Subcutaneous adipose tissue (tissue), 4 donors: ENCODE measurements around the gene CAPG. TPM values are rescaled to one million over a fixed set of nuclear protein-coding genes. Genes with fewer than 3 reads are reported as not detected.

Experiments
- CTCF ChIP-seq: fragments of 450-650 bp; IDR thresholded peaks from one replicate; pipeline ENCODE4 v1.5.1; 2016; ENCODE audit warnings: low read depth, mild to moderate bottlenecking, control low read depth, antibody characterized with exemption, moderate library complexity
- total RNA-seq, 4 donors: library from RNA; depleted of rRNA; stranded (reverse); fragments of >200 nt; gene quantifications; one replicate each; pipeline ENCODE4 v1.1.0, GENCODE V29; 2016

CAPG gene
- total RNA-seq, 4 donors from 2014 or later, result 80.7 to 616 (median 167) TPM

DNA sequence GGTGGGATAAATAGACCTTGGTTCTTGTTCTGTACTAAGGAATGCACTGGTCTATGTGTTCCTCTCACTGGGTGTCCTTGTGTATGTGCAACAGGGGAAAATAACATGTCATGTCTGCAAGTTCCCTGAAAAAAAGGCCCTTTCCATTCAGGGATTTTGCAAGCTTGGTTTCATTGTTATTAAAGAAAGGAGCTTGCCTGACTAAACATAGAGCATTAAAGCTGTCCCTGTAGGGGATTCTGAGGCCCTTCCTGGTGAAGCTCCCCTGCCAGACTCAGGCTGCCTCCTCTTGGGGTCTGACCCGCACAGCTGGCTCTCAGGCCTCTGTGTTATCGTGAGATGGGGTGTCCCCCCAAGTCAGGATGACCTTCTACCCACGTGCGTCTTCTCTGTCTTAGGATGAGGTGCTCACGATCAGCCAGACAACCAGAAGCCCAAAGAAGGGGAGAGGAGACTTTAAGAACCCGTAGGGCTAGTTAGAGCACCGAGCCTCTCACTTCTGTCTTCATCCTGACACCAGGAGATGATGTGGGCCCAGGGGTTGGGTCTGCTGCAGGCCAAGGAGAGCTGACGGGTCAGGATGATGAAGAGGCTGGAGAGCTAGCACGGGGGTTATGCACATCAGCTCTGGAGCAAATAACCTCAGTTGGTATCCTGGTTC lies 21.2 kb downstream of the CAPG start:
- TF ChIP-seq CTCF, result no peak

DNA sequence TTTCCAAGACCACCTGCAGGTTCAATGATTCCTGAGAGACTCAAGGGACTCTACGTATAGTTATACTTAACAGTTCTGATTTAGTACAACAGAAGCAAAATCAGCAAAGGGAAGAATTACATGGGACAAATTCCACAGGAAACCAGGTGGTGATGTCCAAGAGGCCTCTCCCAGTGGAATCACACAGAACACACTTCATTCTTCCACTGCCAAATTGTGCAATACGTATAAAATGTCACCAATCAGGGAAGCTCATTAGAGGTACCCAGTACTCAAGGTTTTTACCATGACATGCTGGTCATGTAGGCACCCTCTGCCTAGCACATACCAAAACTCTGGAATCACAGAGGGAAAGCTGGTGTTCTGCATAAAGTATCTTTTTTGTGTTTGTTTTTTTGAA lies 22.4 kb downstream of the CAPG start:
- TF ChIP-seq CTCF, result no peak

- TF ChIP-seq CTCF, result no peak
Observed at GRCh38 chr2:85385746-85386145, 24.4 kb downstream of the CAPG start.

GRCh38 chr2:85383850-85384249 lies 26.3 kb downstream of the CAPG start:
- TF ChIP-seq CTCF, result no peak

GRCh38 chr2:85380048-85380447 lies 30.1 kb downstream of the CAPG start:
- TF ChIP-seq CTCF, result no peak

DNA sequence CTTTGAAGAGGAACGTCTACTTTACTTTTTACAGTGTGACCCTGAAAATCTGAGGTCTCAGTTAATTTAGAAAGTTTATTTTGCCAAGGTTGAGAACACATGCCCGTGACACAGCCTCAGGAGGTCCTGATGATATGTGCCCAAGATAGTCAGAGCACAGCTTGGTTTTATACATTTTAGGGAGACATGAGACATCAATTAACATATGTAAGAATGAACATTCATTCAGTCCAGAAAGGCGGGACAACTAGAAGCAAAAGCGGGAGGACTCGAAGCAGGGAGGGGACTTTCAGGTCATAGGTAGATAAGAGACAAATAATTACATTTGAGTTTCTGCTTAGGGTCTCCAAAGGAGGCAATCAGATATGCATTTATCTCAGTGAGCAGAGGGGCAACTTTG lies 31.9 kb downstream of the CAPG start:
- no peak for TF ChIP-seq CTCF

GRCh38 chr2:85377083-85377482 lies 33.1 kb downstream of the CAPG start:
- TF ChIP-seq CTCF, result no peak
